Liver (tissue), 9 donors: ENCODE measurements around the gene ATXN1. TPM values are rescaled to one million over a fixed set of nuclear protein-coding genes. Genes with fewer than 3 reads are reported as not detected.
A peak's percentile ranks its signal among the peaks of the same experiment; 100 is the strongest.

Source experiments
- DNase-seq: peaks from one replicate; pipeline ENCODE4 v3.0.0-alpha.2; 2017; ENCODE audit warnings: low spot score
- H3K27ac ChIP-seq, 2 donors: one replicate each; pipeline ENCODE4 v1.7.0; 2013; ENCODE audit warnings: inconsistent platforms in 2 of 2, low read length in 2 of 2, control low read depth in 1 of 2, low read depth in 1 of 2, mild to moderate bottlenecking in 1 of 2
- H3K27me3 ChIP-seq, 4 donors: one replicate each; pipeline versions ENCODE4 v1.6.1 to v1.7.0; 2013; ENCODE audit warnings: low read length in 3 of 4, inconsistent platforms in 1 of 4, mild to moderate bottlenecking in 1 of 4, moderate library complexity in 1 of 4; ENCODE audit not compliant: control insufficient read depth in 4 of 4, insufficient read depth in 4 of 4
- H3K36me3 ChIP-seq, 4 donors: one replicate each; pipeline versions ENCODE4 v1.6.1 to v1.7.0; 2013; ENCODE audit warnings: low read length in 3 of 4, mild to moderate bottlenecking in 3 of 4, low read depth in 1 of 4, moderate library complexity in 1 of 4; ENCODE audit not compliant: control insufficient read depth in 4 of 4, insufficient read depth in 3 of 4
- H3K4me1 ChIP-seq, 4 donors: one replicate each; pipeline versions ENCODE4 v1.6.1 to v1.7.0; 2013; ENCODE audit warnings: low read length in 3 of 4, mild to moderate bottlenecking in 3 of 4, moderate library complexity in 1 of 4; ENCODE audit not compliant: control insufficient read depth in 4 of 4, insufficient read depth in 4 of 4
- H3K4me3 ChIP-seq, 3 donors: one replicate each; pipeline versions ENCODE4 v1.6.1 to v1.7.0; 2013; ENCODE audit warnings: low read length in 3 of 3, control low read depth in 1 of 3, low read depth in 1 of 3, mild to moderate bottlenecking in 1 of 3
- H3K9ac ChIP-seq, 2 donors: one replicate each; pipeline ENCODE4 v1.7.0; 2013; ENCODE audit warnings: low read length in 2 of 2, mild to moderate bottlenecking in 2 of 2, moderate library complexity in 2 of 2, control low read depth in 1 of 2, low read depth in 1 of 2
- H3K9me3 ChIP-seq, 4 donors: one replicate each; pipeline versions ENCODE4 v1.6.1 to v1.7.0; 2013; ENCODE audit warnings: low read length in 3 of 4; ENCODE audit not compliant: control insufficient read depth in 4 of 4
- CTCF ChIP-seq: fragments of 150-350 bp; IDR thresholded peaks from 2 replicates; pipeline ENCODE4 v1.5.1; 2017; ENCODE audit warnings: improper control_type of control experiment, low read depth, low read length; ENCODE audit not compliant: missing input control
- EGR1 ChIP-seq, 2 donors: IDR thresholded peaks; 2 replicates each; pipeline ENCODE4 v1.6.1; 2016 to 2018; ENCODE audit warnings: antibody characterized with exemption in 2 of 2, low read depth in 2 of 2
- FOXA1 ChIP-seq: IDR thresholded peaks from 2 replicates; pipeline ENCODE4 v1.6.1; 2016; ENCODE audit warnings: antibody characterized with exemption
- HNF4G ChIP-seq: IDR thresholded peaks from 2 replicates; pipeline ENCODE4 v1.6.1; 2016; ENCODE audit warnings: antibody characterized with exemption
- JUND ChIP-seq, 2 donors: IDR thresholded peaks; 2 replicates each; pipeline ENCODE4 v1.6.1; 2016; ENCODE audit warnings: antibody characterized with exemption in 2 of 2
- NR2F2 ChIP-seq: IDR thresholded peaks from 2 replicates; pipeline ENCODE4 v1.6.1; 2016; ENCODE audit warnings: antibody characterized with exemption
- RAD21 ChIP-seq, 2 donors: IDR thresholded peaks; 2 replicates each; pipeline ENCODE4 v1.6.1; 2016; ENCODE audit warnings: antibody characterized with exemption in 2 of 2, mild to moderate bottlenecking in 2 of 2
- SP1 ChIP-seq: IDR thresholded peaks from 2 replicates; pipeline ENCODE4 v1.6.1; 2018; ENCODE audit warnings: antibody characterized with exemption, mild to moderate bottlenecking
- TAF1 ChIP-seq: conservative IDR thresholded peaks from 2 replicates; pipeline ENCODE4 v1.6.1; 2016; ENCODE audit warnings: antibody characterized with exemption, mild to moderate bottlenecking
- YY1 ChIP-seq: IDR thresholded peaks from 2 replicates; pipeline ENCODE4 v1.6.1; 2016; ENCODE audit warnings: antibody characterized with exemption, mild to moderate bottlenecking
- WGBS: extraction: QIAGEN DNeasy Blood & Tissue Kit; methylation state at CpG from one replicate; pipeline ENCODE4 v1.1.7; 2013; 5-methylcytosine and 5-hydroxymethylcytosine counted together
- polyA plus RNA-seq, 2 donors: library from polyadenylated mRNA; stranded (reverse) in 1 of 2; unstranded in 1 of 2; fragments of 200-250 nt in 1 of 2; fragments of >200 nt in 1 of 2; fragmentation: Nextera tagmentation in 1 of 2; extraction: Ambion mirVana in 1 of 2; gene quantifications; one replicate each; pipeline versions ENCODE4 v1.2.1 to v1.2.3, GENCODE V29; 2013 to 2015
- total RNA-seq, 2 donors: library from RNA; depleted of rRNA; stranded (reverse); fragments of >200 nt; gene quantifications; one replicate each; pipeline ENCODE4 v1.2.3, GENCODE V29; 2014
- TF ChIP-seq, protein P1 (sequence below): IDR thresholded peaks from 2 replicates; pipeline ENCODE4 v1.6.1; 2016; ENCODE audit warnings: antibody characterized with exemption, mild to moderate bottlenecking
- TF ChIP-seq, protein P2 (sequence below): IDR thresholded peaks from 2 replicates; pipeline ENCODE4 v1.6.1; 2016; ENCODE audit warnings: antibody characterized with exemption
- TF ChIP-seq, protein P3 (sequence below): IDR thresholded peaks from 2 replicates; pipeline ENCODE4 v1.6.1; 2016; ENCODE audit warnings: antibody characterized with exemption
- donor health status: healthy.
- donor health status: healthy.
- donor health status: healthy.
- donor health status: healthy.
- donor health status: healthy.

ATXN1 gene
- total and polyA plus RNA-seq, 4 donors: 4.3 to 29.7 (median 8.2) TPM

GRCh38 chr6:16508959-16509358, 252.3 kb downstream of the ATXN1 start (continued):
- TF ChIP-seq, protein P1, sequence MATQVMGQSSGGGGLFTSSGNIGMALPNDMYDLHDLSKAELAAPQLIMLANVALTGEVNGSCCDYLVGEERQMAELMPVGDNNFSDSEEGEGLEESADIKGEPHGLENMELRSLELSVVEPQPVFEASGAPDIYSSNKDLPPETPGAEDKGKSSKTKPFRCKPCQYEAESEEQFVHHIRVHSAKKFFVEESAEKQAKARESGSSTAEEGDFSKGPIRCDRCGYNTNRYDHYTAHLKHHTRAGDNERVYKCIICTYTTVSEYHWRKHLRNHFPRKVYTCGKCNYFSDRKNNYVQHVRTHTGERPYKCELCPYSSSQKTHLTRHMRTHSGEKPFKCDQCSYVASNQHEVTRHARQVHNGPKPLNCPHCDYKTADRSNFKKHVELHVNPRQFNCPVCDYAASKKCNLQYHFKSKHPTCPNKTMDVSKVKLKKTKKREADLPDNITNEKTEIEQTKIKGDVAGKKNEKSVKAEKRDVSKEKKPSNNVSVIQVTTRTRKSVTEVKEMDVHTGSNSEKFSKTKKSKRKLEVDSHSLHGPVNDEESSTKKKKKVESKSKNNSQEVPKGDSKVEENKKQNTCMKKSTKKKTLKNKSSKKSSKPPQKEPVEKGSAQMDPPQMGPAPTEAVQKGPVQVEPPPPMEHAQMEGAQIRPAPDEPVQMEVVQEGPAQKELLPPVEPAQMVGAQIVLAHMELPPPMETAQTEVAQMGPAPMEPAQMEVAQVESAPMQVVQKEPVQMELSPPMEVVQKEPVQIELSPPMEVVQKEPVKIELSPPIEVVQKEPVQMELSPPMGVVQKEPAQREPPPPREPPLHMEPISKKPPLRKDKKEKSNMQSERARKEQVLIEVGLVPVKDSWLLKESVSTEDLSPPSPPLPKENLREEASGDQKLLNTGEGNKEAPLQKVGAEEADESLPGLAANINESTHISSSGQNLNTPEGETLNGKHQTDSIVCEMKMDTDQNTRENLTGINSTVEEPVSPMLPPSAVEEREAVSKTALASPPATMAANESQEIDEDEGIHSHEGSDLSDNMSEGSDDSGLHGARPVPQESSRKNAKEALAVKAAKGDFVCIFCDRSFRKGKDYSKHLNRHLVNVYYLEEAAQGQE: no peak
- no peak for TF ChIP-seq TAF1
- TF ChIP-seq EGR1 (IDR thresholded peaks at IDR 0.05; ENCODE audit: low read depth in 2 of 2): no peak
- TF ChIP-seq, protein P2, sequence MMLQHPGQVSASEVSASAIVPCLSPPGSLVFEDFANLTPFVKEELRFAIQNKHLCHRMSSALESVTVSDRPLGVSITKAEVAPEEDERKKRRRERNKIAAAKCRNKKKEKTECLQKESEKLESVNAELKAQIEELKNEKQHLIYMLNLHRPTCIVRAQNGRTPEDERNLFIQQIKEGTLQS: no peak

DNA sequence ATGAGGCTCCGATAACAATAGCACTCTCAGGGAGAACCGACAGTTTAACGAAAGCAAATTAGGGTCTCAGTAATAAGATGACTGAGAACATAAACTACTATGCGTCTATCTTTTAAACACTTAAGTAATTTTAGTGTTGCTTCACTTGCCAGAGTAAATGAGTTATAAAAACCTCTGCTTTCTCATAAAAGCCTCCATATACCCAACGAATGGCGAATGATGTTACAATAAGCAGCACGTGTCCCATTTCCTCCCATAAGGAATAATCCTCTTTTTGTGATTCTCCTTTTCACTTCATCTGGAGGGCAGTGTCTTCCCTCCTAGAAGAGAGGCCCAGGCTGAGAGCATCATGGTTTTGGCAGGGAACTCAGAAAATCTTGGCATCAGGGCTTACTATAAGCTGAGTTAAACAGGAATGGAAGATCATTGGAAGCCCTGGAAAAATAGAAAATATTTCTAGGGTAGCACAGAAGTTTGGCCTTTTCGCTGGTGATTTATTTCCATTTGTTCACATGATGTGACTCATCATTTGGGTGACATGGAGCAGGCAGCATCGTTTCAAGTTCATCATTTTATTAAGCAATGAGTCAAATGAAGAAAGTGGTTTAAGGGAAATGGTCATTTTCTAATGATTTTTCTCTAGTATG, 255.4 kb downstream of the ATXN1 start:
- no peak for DNase-seq
- no peaks in the 10 kb centered on the region for H3K9me3 ChIP-seq
- H3K27ac ChIP-seq: no peak overlapping the region
- no peaks in the 10 kb centered on the region for H3K36me3 ChIP-seq
- H3K9ac ChIP-seq: no peak overlapping the region
- TF ChIP-seq RAD21 (IDR thresholded peaks at IDR 0.05) (peak in 1 of 2 donors; percentile 17), SP1 (no peak), NR2F2 (no peak)
- H3K4me3 ChIP-seq: no peak overlapping the region
- WGBS: 77% methylated on average over 9 of the region's 9 CpGs
- H3K27me3 ChIP-seq: no peaks in the 10 kb centered on the region
- H3K4me1 ChIP-seq: no peaks in the 10 kb centered on the region

DNA sequence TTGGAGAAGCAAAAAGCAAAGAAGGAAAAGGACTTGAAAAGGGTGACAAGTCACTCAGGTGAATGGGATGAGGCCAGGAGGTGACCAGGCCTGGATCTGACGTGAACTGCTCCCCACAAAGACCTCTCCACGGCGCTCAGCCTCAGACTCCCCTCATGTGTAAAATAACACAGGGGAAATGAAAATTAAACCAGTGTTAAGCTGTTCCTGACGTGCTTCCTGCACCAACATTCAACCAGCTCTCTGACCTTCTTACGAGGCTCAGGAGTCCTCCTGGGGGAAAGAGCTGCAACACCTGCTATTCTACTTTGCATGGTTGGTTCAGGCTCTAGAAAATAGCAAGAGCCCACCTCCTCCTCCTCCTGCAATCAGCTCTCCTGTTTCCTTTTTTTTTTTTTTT, 256.7 kb downstream of the ATXN1 start:
- H3K4me1 ChIP-seq: no peaks in the 10 kb centered on the region
- DNase-seq: no peak
- H3K9me3 ChIP-seq: no peaks in the 10 kb centered on the region
- no peak overlapping the region for H3K27ac ChIP-seq
- H3K9ac ChIP-seq: no peak overlapping the region
- 85% methylated on average over 5 of the region's 5 CpGs for WGBS
- H3K4me3 ChIP-seq: no peak overlapping the region
- TF ChIP-seq FOXA1: no peak
- no peak for TF ChIP-seq CTCF
- TF ChIP-seq, protein P2: no peak
- TF ChIP-seq TAF1: no peak
- no peak for TF ChIP-seq EGR1 (IDR thresholded peaks at IDR 0.05; ENCODE audit: low read depth in 2 of 2)
- TF ChIP-seq HNF4G: no peak
- no peak for TF ChIP-seq RAD21 (IDR thresholded peaks at IDR 0.05)
- TF ChIP-seq YY1: no peak
- TF ChIP-seq, protein P3, sequence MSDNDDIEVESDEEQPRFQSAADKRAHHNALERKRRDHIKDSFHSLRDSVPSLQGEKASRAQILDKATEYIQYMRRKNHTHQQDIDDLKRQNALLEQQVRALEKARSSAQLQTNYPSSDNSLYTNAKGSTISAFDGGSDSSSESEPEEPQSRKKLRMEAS: no peak
- TF ChIP-seq JUND (IDR thresholded peaks at IDR 0.05): no peak
- TF ChIP-seq NR2F2: no peak
- no peaks in the 10 kb centered on the region for H3K36me3 ChIP-seq
- no peaks in the 10 kb centered on the region for H3K27me3 ChIP-seq
